Left lobe of liver (tissue), 2 donors: ENCODE results near the gene MS4A18. TPM values are rescaled to one million over a fixed set of nuclear protein-coding genes. Genes with fewer than 3 reads are reported as not detected.
A peak's percentile ranks its signal among the peaks of the same experiment; 100 is the strongest.

ENCODE experiments used
- ATAC-seq: fragments of 200-7000 bp; cut with Tn5 transposase; one replicate; pipeline ENCODE4 v1.9.1; 2020; ENCODE audit warnings: mild to moderate bottlenecking, moderate library complexity
- DNase-seq: peaks from one replicate; pipeline ENCODE4 v3.0.0-alpha.2; 2020; ENCODE audit warnings: low spot score
- total RNA-seq: library from RNA; stranded (reverse); gene quantifications from one replicate; pipeline ENCODE4 v1.2.1, GENCODE V29; 2021
- donor health status: DM: no; HTN: no; CAD: no; lungs with moderate emphysema.
- donor health status: DM: no; HTN: yes; CAD: no.

The MS4A18 gene
- total RNA-seq, 1 donor from 2014 or later: not detected

DNA sequence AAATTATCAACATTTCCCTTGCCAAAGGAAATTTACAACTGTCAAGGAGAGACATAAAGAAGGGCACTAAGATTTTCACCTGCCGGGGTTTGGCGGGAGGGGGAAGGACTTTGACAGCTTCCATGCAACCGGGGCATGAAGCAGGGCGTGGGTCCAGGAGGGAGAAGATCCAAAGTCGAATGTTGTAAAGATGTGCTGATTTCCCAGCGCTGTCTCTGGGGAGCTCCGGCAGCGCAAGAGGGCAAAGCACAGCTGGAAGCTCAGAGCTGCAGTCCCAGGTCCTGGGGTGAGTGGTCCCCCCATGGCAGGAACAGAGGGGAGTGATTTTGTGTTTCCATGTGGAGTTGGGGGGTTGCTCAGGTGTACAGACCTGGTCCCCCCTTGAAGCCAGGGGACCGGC lies 60.6 kb downstream of the MS4A18 start, which contains the start of gene MS4A10:
Gene MS4A10 (plus strand): TSS at position 198 of the 400 bp plus-strand sequence. CDS start 5,003 bp downstream, outside the sequence.
- DNase-seq (no peak), ATAC-seq (peak; percentile 62)

DNA sequence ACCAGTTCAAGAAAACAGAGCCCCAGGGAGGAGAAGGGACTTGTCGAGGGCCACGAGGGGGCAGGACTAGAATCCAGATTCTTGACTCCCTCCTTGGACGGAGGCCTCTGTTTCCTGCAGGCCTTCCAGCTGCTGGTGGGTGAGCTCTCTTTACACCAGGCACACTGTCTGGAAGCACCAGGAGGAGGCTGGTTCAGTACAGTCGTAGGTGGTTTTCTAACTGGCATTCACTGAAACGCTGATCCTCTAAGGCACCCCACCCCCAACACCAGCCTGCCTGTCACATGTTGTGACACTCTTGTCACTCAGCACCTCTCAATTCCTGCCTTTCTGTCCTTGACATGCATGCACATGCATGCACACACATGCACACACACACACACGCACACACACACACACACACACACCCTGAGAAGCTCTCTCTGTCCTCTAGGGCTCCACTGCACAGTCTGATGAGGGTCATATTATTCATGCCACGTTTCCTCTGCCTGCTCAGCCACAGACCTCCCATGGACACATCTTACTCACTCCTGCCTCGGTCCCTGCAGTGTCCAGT lies 61.4 kb downstream of the MS4A18 start:
- DNase-seq: no peak
- ATAC-seq: no peak

DNA sequence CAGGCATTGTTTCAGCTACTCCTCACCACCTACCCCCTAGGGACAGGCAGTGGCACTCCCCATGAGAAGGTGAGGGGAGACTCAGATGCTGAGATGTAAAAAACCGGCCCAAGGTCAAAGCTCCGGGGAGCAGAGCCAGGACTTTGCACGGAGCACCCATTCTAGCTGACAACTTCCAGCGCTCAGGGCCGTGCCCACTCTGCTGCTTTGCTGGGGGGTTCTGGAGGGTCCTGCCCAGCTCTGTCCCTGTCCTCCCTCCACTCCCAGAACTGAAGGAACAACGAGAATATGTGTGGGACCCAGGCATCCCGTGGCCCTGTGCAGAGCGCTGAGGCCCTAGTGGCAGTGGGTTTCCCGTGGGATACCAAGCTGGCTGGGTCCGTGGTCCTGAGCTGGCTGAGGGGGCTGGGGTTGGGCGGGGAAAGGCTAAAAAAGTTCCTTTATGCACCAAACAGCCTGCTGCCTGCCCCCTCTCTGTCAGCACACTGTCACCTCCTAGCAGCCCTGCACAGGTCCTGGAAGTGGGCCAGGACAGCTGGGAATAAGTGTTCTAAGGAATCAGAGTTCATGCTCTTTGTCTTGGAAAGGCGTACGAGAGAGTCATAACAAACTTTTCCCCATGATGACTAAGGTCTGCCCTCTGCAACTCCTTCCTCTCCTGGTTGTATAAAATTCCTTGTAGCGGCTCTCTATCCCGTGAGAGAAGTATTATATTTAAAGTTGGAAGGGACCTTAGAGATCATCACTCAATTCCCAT lies 62.5 kb downstream of the MS4A18 start:
- no peak for DNase-seq
- peak; percentile 31 for ATAC-seq

- ATAC-seq (no peak), DNase-seq (no peak)
These were observed 64.0 kb downstream of the MS4A18 start for GRCh38 chr11:60788401-60789125.

DNA sequence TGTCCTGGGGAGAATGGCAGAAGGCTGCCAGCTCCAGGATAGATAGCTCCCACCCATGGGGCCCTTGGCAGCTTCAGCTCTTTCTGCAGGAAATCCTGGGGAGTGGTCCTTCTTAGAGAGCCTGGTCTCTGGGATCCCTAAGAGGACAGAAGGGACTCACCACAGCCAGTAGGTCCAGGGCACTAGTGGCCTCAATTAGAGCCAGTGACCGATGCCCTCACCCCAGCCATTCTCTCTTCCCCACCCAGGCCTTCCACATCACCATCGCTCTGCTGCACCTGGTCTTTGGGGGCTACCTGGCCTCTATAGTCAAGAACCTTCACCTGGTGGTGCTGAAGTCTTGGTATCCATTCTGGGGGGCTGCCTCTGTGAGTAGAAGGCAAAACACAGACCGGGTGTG lies 66.2 kb downstream of the MS4A18 start:
- no peak for DNase-seq
- ATAC-seq: no peak

- DNase-seq (no peak), ATAC-seq (no peak)
These were observed 66.8 kb downstream of the MS4A18 start for GRCh38 chr11:60791153-60791933.

- no peak for ATAC-seq
- no peak for DNase-seq
These were observed 68.0 kb downstream of the MS4A18 start for GRCh38 chr11:60792521-60792920.

Other genes starting within 250 kb of the MS4A18 start
- not detected for gene MS4A12, start 231.9 kb upstream of the MS4A18 start, total RNA-seq
- gene MS4A13, start 209.3 kb upstream of the MS4A18 start, total RNA-seq: not detected
- not detected for gene MS4A8, start 25.1 kb upstream of the MS4A18 start, total RNA-seq
- not detected for gene MS4A15, start 32.1 kb downstream of the MS4A18 start, total RNA-seq
- gene MS4A10, start 60.6 kb downstream of the MS4A18 start, total RNA-seq: not detected
- gene CCDC86, start 117.4 kb downstream of the MS4A18 start, total RNA-seq: 4.7 TPM
- 0.18 TPM for gene PTGDR2, start 131.2 kb downstream of the MS4A18 start, total RNA-seq
- not detected for gene ZP1, start 142.8 kb downstream of the MS4A18 start, total RNA-seq
- 44.9 TPM for gene PRPF19, start 181.9 kb downstream of the MS4A18 start, total RNA-seq
- 36.9 TPM for gene TMEM109, start 189.4 kb downstream of the MS4A18 start, total RNA-seq
- gene TMEM132A, start 199.7 kb downstream of the MS4A18 start, total RNA-seq: 2.1 TPM
- 8.8 TPM for gene SLC15A3, start 227.5 kb downstream of the MS4A18 start, total RNA-seq
- 0.83 TPM for gene CD6, start 247.0 kb downstream of the MS4A18 start, total RNA-seq